Measurements from ENCODE around the gene MYO3B. TPM values are rescaled to one million over a fixed set of nuclear protein-coding genes. Genes with fewer than 3 reads are reported as not detected.

Gene MYO3B
- total RNA-seq, 5 donors from 2014 or later (not counting 1 experiment from before 2014, with no cell fraction given) = 0.26 to 0.28 TPM; not detected in 3

- POLR2A ChIA-PET = no interaction called here
- H3K9me3 Mint-ChIP-seq = no peaks in the 10 kb centered on the region
- Histone ChIP-seq H3K9me3 (no peaks in the 10 kb centered on the region), H3K4me1 (ENCODE audit: control insufficient read depth in 1 of 2, extremely low read depth in 1 of 2, insufficient read depth in 2 of 2, low read length in 2 of 2) (peaks cover 19 to 47% of the 10 kb centered on the region in 2 experiments), H3K4me3 (ENCODE audit: control insufficient read depth in 1 of 2, extremely low read depth in 1 of 2, low read length in 1 of 2) (no peak overlapping the region), H3K27ac (ENCODE audit: low read length) (no peak overlapping the region), H3K27me3 (replicated peaks in 1 of 2; ENCODE audit: control insufficient read depth in 2 of 2, extremely low read depth in 1 of 2, insufficient read depth in 2 of 2, low read length in 1 of 2) (peaks cover 0 to 6% of the 10 kb centered on the region in 2 experiments), H3K36me3 (ENCODE audit: control insufficient read depth in 2 of 2, extremely low read depth in 1 of 2, insufficient read depth in 1 of 2, low read length in 1 of 2) (no peaks in the 10 kb centered on the region)
- peaks cover 34 to 46% (median 36%) of the 10 kb centered on the region in 3 donors for H3K4me1 Mint-ChIP-seq
- WGBS (ENCODE audit: insufficient coverage) = 100% methylated on average over 1 of the region's 4 CpGs
- no peak overlapping the region for H3K4me3 Mint-ChIP-seq
- DNase-seq = no peak
- no peak overlapping the region for H3K27ac Mint-ChIP-seq
- no peak for ATAC-seq (replicated peaks in 1 of 4)
- peaks cover 12 to 20% of the 10 kb centered on the region in 2 donors for H3K27me3 Mint-ChIP-seq
- no peaks in the 10 kb centered on the region for H3K36me3 Mint-ChIP-seq
- CTCF ChIA-PET = no interaction called here
These were observed 326.8 kb downstream of the MYO3B start for GRCh38 chr2:170504810-170505145.

DNA sequence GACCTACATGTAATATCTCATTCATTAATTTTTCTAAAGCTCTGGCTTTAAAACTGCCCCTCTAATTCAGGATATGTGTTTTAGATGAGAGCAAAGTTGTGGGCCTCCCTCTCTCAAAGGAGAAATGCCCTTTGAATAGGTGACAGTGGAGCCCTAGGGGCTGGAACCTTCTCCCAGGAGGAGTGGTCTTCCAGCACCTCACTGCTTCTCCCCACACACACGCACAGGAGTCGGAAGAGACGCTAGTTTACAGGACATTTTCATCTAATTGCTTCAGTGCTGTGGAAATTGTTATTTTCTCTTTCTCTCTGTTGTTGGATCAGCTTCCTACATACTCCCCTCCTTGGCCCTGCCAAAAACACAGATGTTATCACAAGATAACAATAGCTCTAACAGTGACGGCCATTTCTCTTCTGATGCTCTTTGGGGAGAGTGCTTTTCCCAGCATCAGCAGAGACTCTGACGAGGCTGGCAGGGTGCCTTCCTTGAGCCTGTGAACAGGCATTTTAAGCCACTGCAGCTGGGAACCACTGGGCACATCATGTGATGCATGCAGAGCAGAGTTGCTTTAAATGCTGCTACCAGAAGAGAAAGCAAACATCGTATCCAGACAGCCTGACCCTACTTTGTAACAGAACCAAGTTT, 327.8 kb downstream of the MYO3B start:
- H3K27me3 ChIP-seq (replicated peaks in 1 of 2; ENCODE audit: control insufficient read depth in 2 of 2, extremely low read depth in 1 of 2, insufficient read depth in 2 of 2, low read length in 1 of 2) = peaks cover 0 to 6% of the 10 kb centered on the region in 2 experiments
- WGBS (ENCODE audit: insufficient coverage) = 78% methylated on average over 4 of the region's 6 CpGs
- DNase-seq = peak in 1 of 35 experiments; percentile 2
- H3K27ac ChIP-seq (ENCODE audit: low read length) = no peak overlapping the region
- H3K36me3 ChIP-seq (ENCODE audit: control insufficient read depth in 2 of 2, extremely low read depth in 1 of 2, insufficient read depth in 1 of 2, low read length in 1 of 2) = no peaks in the 10 kb centered on the region
- ATAC-seq (replicated peaks in 1 of 4) = peak in 1 of 4 experiments; percentile 25
- H3K9me3 ChIP-seq = no peaks in the 10 kb centered on the region
- peaks cover 34 to 46% (median 36%) of the 10 kb centered on the region in 3 donors for H3K4me1 Mint-ChIP-seq
- no peaks in the 10 kb centered on the region for H3K9me3 Mint-ChIP-seq
- H3K4me1 ChIP-seq (ENCODE audit: control insufficient read depth in 1 of 2, extremely low read depth in 1 of 2, insufficient read depth in 2 of 2, low read length in 2 of 2) = peaks cover 19 to 47% of the 10 kb centered on the region in 2 experiments
- CTCF ChIA-PET = interaction anchor here in 1 of 2 donors (0.6 kb wide), 1 partner anchor 830 kb away, joined by 3 read pairs; no protein-coding TSS in a partner anchor
- H3K4me3 ChIP-seq (ENCODE audit: control insufficient read depth in 1 of 2, extremely low read depth in 1 of 2, low read length in 1 of 2) = no peak overlapping the region
- no peaks in the 10 kb centered on the region for H3K36me3 Mint-ChIP-seq
- POLR2A ChIA-PET = no interaction called here
- peaks cover 12 to 15% of the 10 kb centered on the region in 2 donors for H3K27me3 Mint-ChIP-seq
- peak overlapping the region in 1 of 3 donors; percentile 41 for H3K4me3 Mint-ChIP-seq
- H3K27ac Mint-ChIP-seq = no peak overlapping the region

GRCh38 chr2:170509452-170510193, 331.7 kb downstream of the MYO3B start:
- CTCF ChIA-PET = no interaction called here
- Mint-ChIP-seq H3K4me3 (no peak overlapping the region), H3K4me1 (peaks cover 30 to 34% (median 33%) of the 10 kb centered on the region in 3 donors), H3K27me3 (peaks cover 10 to 15% of the 10 kb centered on the region in 2 donors), H3K36me3 (no peaks in the 10 kb centered on the region), H3K27ac (no peak overlapping the region), H3K9me3 (no peaks in the 10 kb centered on the region)
- ATAC-seq (replicated peaks in 1 of 4) = no peak
- H3K4me1 ChIP-seq (ENCODE audit: control insufficient read depth in 1 of 2, extremely low read depth in 1 of 2, insufficient read depth in 2 of 2, low read length in 2 of 2) = peaks cover 19 to 35% of the 10 kb centered on the region in 2 experiments
- no peak overlapping the region for H3K4me3 ChIP-seq (ENCODE audit: control insufficient read depth in 1 of 2, extremely low read depth in 1 of 2, low read length in 1 of 2)
- no peaks in the 10 kb centered on the region for H3K36me3 ChIP-seq (ENCODE audit: control insufficient read depth in 2 of 2, extremely low read depth in 1 of 2, insufficient read depth in 1 of 2, low read length in 1 of 2)
- WGBS (ENCODE audit: insufficient coverage) = 66% methylated on average over 7 of the region's 8 CpGs
- no peak for DNase-seq
- POLR2A ChIA-PET = no interaction called here
- H3K27ac ChIP-seq (ENCODE audit: low read length) = no peak overlapping the region
- H3K9me3 ChIP-seq = no peaks in the 10 kb centered on the region
- peaks cover 0 to 2% of the 10 kb centered on the region in 2 experiments for H3K27me3 ChIP-seq (replicated peaks in 1 of 2; ENCODE audit: control insufficient read depth in 2 of 2, extremely low read depth in 1 of 2, insufficient read depth in 2 of 2, low read length in 1 of 2)

GRCh38 chr2:170512266-170512665, 334.3 kb downstream of the MYO3B start:
- Histone ChIP-seq H3K36me3 (ENCODE audit: control insufficient read depth in 2 of 2, extremely low read depth in 1 of 2, insufficient read depth in 1 of 2, low read length in 1 of 2) (no peaks in the 10 kb centered on the region), H3K9me3 (no peaks in the 10 kb centered on the region), H3K27ac (ENCODE audit: low read length) (no peak overlapping the region), H3K27me3 (replicated peaks in 1 of 2; ENCODE audit: control insufficient read depth in 2 of 2, extremely low read depth in 1 of 2, insufficient read depth in 2 of 2, low read length in 1 of 2) (no peaks in the 10 kb centered on the region), H3K4me1 (ENCODE audit: control insufficient read depth in 1 of 2, extremely low read depth in 1 of 2, insufficient read depth in 2 of 2, low read length in 2 of 2) (peaks cover 7 to 13% of the 10 kb centered on the region in 2 experiments), H3K4me3 (ENCODE audit: control insufficient read depth in 1 of 2, extremely low read depth in 1 of 2, low read length in 1 of 2) (no peak overlapping the region)
- DNase-seq (no peak), ATAC-seq (replicated peaks in 1 of 4) (no peak)
- H3K36me3 Mint-ChIP-seq = no peaks in the 10 kb centered on the region
- WGBS (ENCODE audit: insufficient coverage) = 69% methylated on average over 2 of the region's 2 CpGs
- POLR2A ChIA-PET = no interaction called here
- CTCF ChIA-PET = no interaction called here
- no peak overlapping the region for H3K4me3 Mint-ChIP-seq
- no peaks in the 10 kb centered on the region for H3K9me3 Mint-ChIP-seq
- peaks cover 13 to 15% of the 10 kb centered on the region in 2 donors for H3K27me3 Mint-ChIP-seq
- H3K27ac Mint-ChIP-seq = no peak overlapping the region
- peaks cover 13 to 16% (median 13%) of the 10 kb centered on the region in 3 donors for H3K4me1 Mint-ChIP-seq

DNA sequence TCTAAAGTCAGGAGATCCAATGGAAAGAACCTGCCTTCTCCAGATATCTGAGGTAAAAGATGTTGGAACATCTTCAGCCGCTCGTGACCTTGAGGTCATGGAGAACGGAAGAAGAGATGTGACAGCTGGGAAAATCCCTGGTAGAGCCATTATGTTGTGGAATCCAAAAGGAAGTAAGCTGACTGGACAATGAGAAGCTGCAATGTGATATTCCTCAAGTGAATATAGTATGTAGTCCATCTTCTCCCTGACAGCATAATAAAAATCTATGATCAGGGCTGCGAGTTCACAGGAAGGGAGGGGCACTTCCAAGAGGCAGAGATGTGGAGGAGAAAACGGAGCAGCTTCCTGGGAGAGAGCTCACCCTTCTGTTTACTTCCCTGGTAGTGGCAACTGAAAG, 336.2 kb downstream of the MYO3B start:
- no peaks in the 10 kb centered on the region for H3K4me1 ChIP-seq (ENCODE audit: control insufficient read depth in 1 of 2, extremely low read depth in 1 of 2, insufficient read depth in 2 of 2, low read length in 2 of 2)
- 95% methylated on average over 3 of the region's 5 CpGs for WGBS (ENCODE audit: insufficient coverage)
- no peaks in the 10 kb centered on the region for H3K4me1 Mint-ChIP-seq
- ATAC-seq (replicated peaks in 1 of 4) (no peak), DNase-seq (no peak)
- CTCF ChIA-PET = no interaction called here
- no peaks in the 10 kb centered on the region for H3K36me3 Mint-ChIP-seq
- no peaks in the 10 kb centered on the region for H3K9me3 Mint-ChIP-seq
- no peaks in the 10 kb centered on the region for H3K27me3 ChIP-seq (replicated peaks in 1 of 2; ENCODE audit: control insufficient read depth in 2 of 2, extremely low read depth in 1 of 2, insufficient read depth in 2 of 2, low read length in 1 of 2)
- H3K36me3 ChIP-seq (ENCODE audit: control insufficient read depth in 2 of 2, extremely low read depth in 1 of 2, insufficient read depth in 1 of 2, low read length in 1 of 2) = no peaks in the 10 kb centered on the region
- H3K4me3 ChIP-seq (ENCODE audit: control insufficient read depth in 1 of 2, extremely low read depth in 1 of 2, low read length in 1 of 2) = no peak overlapping the region
- H3K4me3 Mint-ChIP-seq = no peak overlapping the region
- POLR2A ChIA-PET = no interaction called here
- H3K27me3 Mint-ChIP-seq = peaks cover 10 to 15% of the 10 kb centered on the region in 2 donors
- no peak overlapping the region for H3K27ac ChIP-seq (ENCODE audit: low read length)
- H3K27ac Mint-ChIP-seq = no peak overlapping the region
- H3K9me3 ChIP-seq = no peaks in the 10 kb centered on the region

- Histone ChIP-seq H3K36me3 (ENCODE audit: control insufficient read depth in 2 of 2, extremely low read depth in 1 of 2, insufficient read depth in 1 of 2, low read length in 1 of 2) (no peaks in the 10 kb centered on the region), H3K4me3 (ENCODE audit: control insufficient read depth in 1 of 2, extremely low read depth in 1 of 2, low read length in 1 of 2) (no peak overlapping the region), H3K27ac (ENCODE audit: low read length) (no peak overlapping the region), H3K9me3 (no peaks in the 10 kb centered on the region), H3K27me3 (replicated peaks in 1 of 2; ENCODE audit: control insufficient read depth in 2 of 2, extremely low read depth in 1 of 2, insufficient read depth in 2 of 2, low read length in 1 of 2) (no peaks in the 10 kb centered on the region), H3K4me1 (ENCODE audit: control insufficient read depth in 1 of 2, extremely low read depth in 1 of 2, insufficient read depth in 2 of 2, low read length in 2 of 2) (no peaks in the 10 kb centered on the region)
- WGBS (ENCODE audit: insufficient coverage) = no CpG with 5 or more reads among the region's 1 CpG
- ChIA-PET CTCF (interaction anchor here (0.6 to 1.1 kb wide), 3 partner anchors 12 to 754 kb away, joined by 3 to 4 read pairs (median 3); no protein-coding TSS in a partner anchor), POLR2A (no interaction called here)
- no peaks in the 10 kb centered on the region for H3K36me3 Mint-ChIP-seq
- ATAC-seq (replicated peaks in 1 of 4) (no peak), DNase-seq (no peak)
- H3K9me3 Mint-ChIP-seq = no peaks in the 10 kb centered on the region
- H3K27me3 Mint-ChIP-seq = peaks cover 10 to 15% of the 10 kb centered on the region in 2 donors
- no peak overlapping the region for H3K4me3 Mint-ChIP-seq
- H3K27ac Mint-ChIP-seq = no peak overlapping the region
- no peaks in the 10 kb centered on the region for H3K4me1 Mint-ChIP-seq
These were observed 339.6 kb downstream of the MYO3B start for GRCh38 chr2:170517538-170517937.
